ENCODE results near the gene GAB2. TPM values are rescaled to one million over a fixed set of nuclear protein-coding genes. Genes with fewer than 3 reads are reported as not detected.

Gene GAB2
- total RNA-seq, 1 donor from 2014 or later: 39.9 TPM

DNA sequence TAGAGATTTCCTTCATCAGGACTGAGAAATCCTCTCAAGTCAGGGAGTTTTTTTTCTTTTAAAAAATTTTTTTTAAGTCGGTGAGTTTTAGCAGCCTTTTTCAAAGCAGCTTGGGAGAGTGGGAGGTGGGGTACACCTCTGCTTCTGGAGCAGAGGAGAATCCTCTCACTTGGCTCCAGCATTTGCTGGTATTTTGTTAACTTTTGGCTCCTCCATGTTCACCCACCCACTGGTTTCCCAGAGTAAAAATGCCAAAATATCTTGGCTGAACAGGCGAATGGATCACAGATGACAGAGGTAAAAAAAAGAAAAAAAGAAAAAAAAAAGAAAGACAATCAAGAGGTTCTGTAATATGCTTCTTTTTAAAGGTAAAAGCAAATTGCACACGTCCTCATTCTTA is 68.0 kb downstream of the GAB2 start:
- Mint-ChIP-seq H3K36me3 (no peaks in the 10 kb centered on the region), H3K4me3 (no peak overlapping the region), H3K9me3 (no peaks in the 10 kb centered on the region), H3K27me3 (ENCODE audit: low read depth) (no peaks in the 10 kb centered on the region), H3K27ac (peak overlapping the region; percentile 97), H3K4me1 (peaks cover 65% of the 10 kb centered on the region)
- TF ChIP-seq CTCF (IDR thresholded peaks at IDR 0.05; ENCODE audit: unreplicated experiment): no peak
- DNase-seq (ENCODE audit: low spot score in 2 of 2, unreplicated experiment in 2 of 2): no peak

- Mint-ChIP-seq H3K4me1 (peaks cover 67% of the 10 kb centered on the region), H3K4me3 (no peak overlapping the region), H3K36me3 (no peaks in the 10 kb centered on the region), H3K27ac (peak overlapping the region; percentile 97), H3K9me3 (no peaks in the 10 kb centered on the region), H3K27me3 (ENCODE audit: low read depth) (no peaks in the 10 kb centered on the region)
- no peak for TF ChIP-seq CTCF (IDR thresholded peaks at IDR 0.05; ENCODE audit: unreplicated experiment)
- DNase-seq (ENCODE audit: low spot score in 2 of 2, unreplicated experiment in 2 of 2): no peak
Measured at GRCh38 chr11:78349114-78349513, 68.5 kb downstream of the GAB2 start.

GRCh38 chr11:78347956-78348355 is 69.7 kb downstream of the GAB2 start:
- Mint-ChIP-seq H3K27ac (no peak overlapping the region), H3K36me3 (no peaks in the 10 kb centered on the region), H3K4me3 (no peak overlapping the region), H3K4me1 (peaks cover 68% of the 10 kb centered on the region), H3K9me3 (no peaks in the 10 kb centered on the region), H3K27me3 (ENCODE audit: low read depth) (no peaks in the 10 kb centered on the region)
- TF ChIP-seq CTCF (IDR thresholded peaks at IDR 0.05; ENCODE audit: unreplicated experiment): no peak
- no peak for DNase-seq (ENCODE audit: low spot score in 2 of 2, unreplicated experiment in 2 of 2)

GRCh38 chr11:78346799-78347198 is 70.8 kb downstream of the GAB2 start:
- Mint-ChIP-seq H3K4me1 (peaks cover 59% of the 10 kb centered on the region), H3K4me3 (no peak overlapping the region), H3K36me3 (no peaks in the 10 kb centered on the region), H3K27ac (no peak overlapping the region), H3K9me3 (no peaks in the 10 kb centered on the region), H3K27me3 (ENCODE audit: low read depth) (no peaks in the 10 kb centered on the region)
- no peak for DNase-seq (ENCODE audit: low spot score in 2 of 2, unreplicated experiment in 2 of 2)
- no peak for TF ChIP-seq CTCF (IDR thresholded peaks at IDR 0.05; ENCODE audit: unreplicated experiment)

GRCh38 chr11:78345450-78345849 is 72.2 kb downstream of the GAB2 start:
- Mint-ChIP-seq H3K4me1 (peaks cover 47% of the 10 kb centered on the region), H3K27ac (no peak overlapping the region), H3K27me3 (ENCODE audit: low read depth) (no peaks in the 10 kb centered on the region), H3K36me3 (no peaks in the 10 kb centered on the region), H3K4me3 (no peak overlapping the region), H3K9me3 (no peaks in the 10 kb centered on the region)
- TF ChIP-seq CTCF (IDR thresholded peaks at IDR 0.05; ENCODE audit: unreplicated experiment): no peak
- DNase-seq (ENCODE audit: low spot score in 2 of 2, unreplicated experiment in 2 of 2): no peak

GRCh38 chr11:78344676-78345075 is 72.9 kb downstream of the GAB2 start:
- Mint-ChIP-seq H3K36me3 (no peaks in the 10 kb centered on the region), H3K4me3 (no peak overlapping the region), H3K4me1 (peaks cover 47% of the 10 kb centered on the region), H3K27ac (peak overlapping the region; percentile 85), H3K9me3 (no peaks in the 10 kb centered on the region), H3K27me3 (ENCODE audit: low read depth) (no peaks in the 10 kb centered on the region)
- TF ChIP-seq CTCF (IDR thresholded peaks at IDR 0.05; ENCODE audit: unreplicated experiment): no peak
- no peak for DNase-seq (ENCODE audit: low spot score in 2 of 2, unreplicated experiment in 2 of 2)

Data from mesothelial cell of epicardium (in vitro differentiated cells).